ENCODE results near the gene NUP62CL.

GRCh38 chrX:107117993-107118321 is 88.3 kb downstream of the NUP62CL start:
- TF ChIP-seq CTCF (IDR thresholded peaks at IDR 0.05) (no peak), EZH2 (IDR thresholded peaks at IDR 0.05; ENCODE audit: borderline replicate concordance, insufficient read depth, low read depth, low read length, poor library complexity, severe bottlenecking) (no peak)

All from B cell (primary cell).